ENCODE data around the gene PRMT7.

PRMT7 gene

GRCh38 chr16:68383858-68384257 is 73.0 kb downstream of the PRMT7 start:
- Histone ChIP-seq H3K36me3 (no peaks in the 10 kb centered on the region), H3K4me1 (ENCODE audit: control insufficient read depth in 1 of 2, insufficient read depth in 1 of 2, low read depth in 1 of 2, low read length in 1 of 2) (no peaks in the 10 kb centered on the region), H3K4me3 (ENCODE audit: low read depth in 1 of 2, low read length in 1 of 2) (no peak overlapping the region), H3K9me3 (no peaks in the 10 kb centered on the region), H3K27me3 (no peaks in the 10 kb centered on the region), H3K27ac (no peak overlapping the region)
- no peak for TF ChIP-seq CTCF (IDR thresholded peaks at IDR 0.05)

- TF ChIP-seq CTCF (IDR thresholded peaks at IDR 0.05), result no peak
- H3K4me3 ChIP-seq (ENCODE audit: low read depth in 1 of 2, low read length in 1 of 2), result no peak overlapping the region
These were observed 73.7 kb downstream of the PRMT7 start for GRCh38 chr16:68384288-68385161.

GRCh38 chr16:68385371-68385770 is 74.6 kb downstream of the PRMT7 start:
- Histone ChIP-seq H3K4me1 (ENCODE audit: control insufficient read depth in 1 of 2, insufficient read depth in 1 of 2, low read depth in 1 of 2, low read length in 1 of 2) (no peaks in the 10 kb centered on the region), H3K27me3 (no peaks in the 10 kb centered on the region), H3K36me3 (no peaks in the 10 kb centered on the region), H3K27ac (no peak overlapping the region), H3K4me3 (ENCODE audit: low read depth in 1 of 2, low read length in 1 of 2) (no peak overlapping the region), H3K9me3 (no peaks in the 10 kb centered on the region)
- no peak for TF ChIP-seq CTCF (IDR thresholded peaks at IDR 0.05)

More at GRCh38 chr16:68384288-68385161, 73.7 kb downstream of the PRMT7 start:
- H3K36me3 ChIP-seq, result no peaks in the 10 kb centered on the region
- H3K27ac ChIP-seq, result no peak overlapping the region
- no peaks in the 10 kb centered on the region for H3K4me1 ChIP-seq (ENCODE audit: control insufficient read depth in 1 of 2, insufficient read depth in 1 of 2, low read depth in 1 of 2, low read length in 1 of 2)
- H3K27me3 ChIP-seq, result no peaks in the 10 kb centered on the region
- no peaks in the 10 kb centered on the region for H3K9me3 ChIP-seq

GRCh38 chr16:68386628-68387027 is 75.8 kb downstream of the PRMT7 start:
- TF ChIP-seq CTCF (IDR thresholded peaks at IDR 0.05), result no peak
- no peaks in the 10 kb centered on the region for H3K9me3 ChIP-seq
- H3K4me3 ChIP-seq (ENCODE audit: low read depth in 1 of 2, low read length in 1 of 2), result no peak overlapping the region
- H3K27me3 ChIP-seq, result no peaks in the 10 kb centered on the region
- H3K27ac ChIP-seq, result no peak overlapping the region
- H3K36me3 ChIP-seq, result no peaks in the 10 kb centered on the region
- H3K4me1 ChIP-seq (ENCODE audit: control insufficient read depth in 1 of 2, insufficient read depth in 1 of 2, low read depth in 1 of 2, low read length in 1 of 2), result no peaks in the 10 kb centered on the region

- H3K36me3 ChIP-seq, result no peaks in the 10 kb centered on the region
- H3K9me3 ChIP-seq, result no peaks in the 10 kb centered on the region
- H3K4me3 ChIP-seq (ENCODE audit: low read depth in 1 of 2, low read length in 1 of 2), result no peak overlapping the region
- H3K27me3 ChIP-seq, result no peaks in the 10 kb centered on the region
- H3K4me1 ChIP-seq (ENCODE audit: control insufficient read depth in 1 of 2, insufficient read depth in 1 of 2, low read depth in 1 of 2, low read length in 1 of 2), result no peaks in the 10 kb centered on the region
- TF ChIP-seq CTCF (IDR thresholded peaks at IDR 0.05), result no peak
- H3K27ac ChIP-seq, result no peak overlapping the region
These were observed 76.5 kb downstream of the PRMT7 start for GRCh38 chr16:68387301-68387700.
